HG02571 (cell line): Measurements from ENCODE around the gene PARD3.
"Not testable (repeated sequence)": the region's sequence is repeated elsewhere in the genome, so short reads cannot be mapped to it uniquely, and the experiment has no call there.

Experiments
- ATAC-seq: cut with Tn5 transposase; IDR thresholded peaks from one replicate; pipeline ENCODE4 v1.9.1; 2021; ENCODE audit warnings: mild to moderate bottlenecking, moderate library complexity; ENCODE audit not compliant: unreplicated experiment

Gene PARD3

GRCh38 chr10:34655286-34656170, 159.6 kb downstream of the PARD3 start:
- peak; percentile 61 for ATAC-seq

GRCh38 chr10:34654211-34654610, 160.9 kb downstream of the PARD3 start:
- no peak for ATAC-seq

GRCh38 chr10:34653530-34653929, 161.6 kb downstream of the PARD3 start:
- ATAC-seq = no peak

GRCh38 chr10:34651416-34652195, 163.5 kb downstream of the PARD3 start:
- ATAC-seq = no peak

- ATAC-seq = no peak
These were observed 164.9 kb downstream of the PARD3 start for GRCh38 chr10:34650156-34650555.

GRCh38 chr10:34649385-34649784, 165.7 kb downstream of the PARD3 start:
- ATAC-seq = no peak

- no peak for ATAC-seq
These were observed 166.2 kb downstream of the PARD3 start for GRCh38 chr10:34648919-34649318.

GRCh38 chr10:34647875-34648865, 166.9 kb downstream of the PARD3 start:
- no peak for ATAC-seq

- ATAC-seq = no peak
These were observed 167.9 kb downstream of the PARD3 start for GRCh38 chr10:34647160-34647559.

- no peak for ATAC-seq
These were observed 168.8 kb downstream of the PARD3 start for GRCh38 chr10:34646331-34646730.

- not testable (repeated sequence) for ATAC-seq
These were observed 170.3 kb downstream of the PARD3 start for GRCh38 chr10:34644815-34645214.

- no peak for ATAC-seq
These were observed 170.9 kb downstream of the PARD3 start for GRCh38 chr10:34644224-34644623.

- no peak for ATAC-seq
These were observed 171.5 kb downstream of the PARD3 start for GRCh38 chr10:34643620-34644019.

- no peak for ATAC-seq
These were observed 173.1 kb downstream of the PARD3 start for GRCh38 chr10:34641913-34642558.

- no peak for ATAC-seq
These were observed 173.8 kb downstream of the PARD3 start for GRCh38 chr10:34641147-34641912.

GRCh38 chr10:34638406-34639054, 176.6 kb downstream of the PARD3 start:
- no peak for ATAC-seq

- peak; percentile 69 for ATAC-seq
These were observed 177.6 kb downstream of the PARD3 start for GRCh38 chr10:34637418-34637911.

- no peak for ATAC-seq
These were observed 180.0 kb downstream of the PARD3 start for GRCh38 chr10:34635111-34635510.

- no peak for ATAC-seq
These were observed 181.7 kb downstream of the PARD3 start for GRCh38 chr10:34633374-34633773.
